Astrocyte of the spinal cord (primary cell): ENCODE measurements around the gene SPATA24.

ENCODE experiments used
- DNase-seq: peaks from one replicate; pipeline ENCODE4 v3.0.0; 2011; ENCODE audit warnings: low read depth, low spot score
- H3K4me3 ChIP-seq: 2 replicates; pipeline ENCODE4 v1.5.1; 2011; ENCODE audit warnings: low read depth, mild to moderate bottlenecking, low read length, moderate library complexity
- in situ Hi-C: cut with HindIII; loops from 2 replicates; pipeline ENCODE4 v1.10.0; 2017; ENCODE audit warnings: low sequenced_read_pairs
- TF ChIP-seq, protein P1 (sequence below): IDR thresholded peaks from 2 replicates; pipeline ENCODE4 v1.5.1; 2012; ENCODE audit warnings: low read depth, mild to moderate bottlenecking, low read length, inconsistent platforms

SPATA24 gene, protein sequence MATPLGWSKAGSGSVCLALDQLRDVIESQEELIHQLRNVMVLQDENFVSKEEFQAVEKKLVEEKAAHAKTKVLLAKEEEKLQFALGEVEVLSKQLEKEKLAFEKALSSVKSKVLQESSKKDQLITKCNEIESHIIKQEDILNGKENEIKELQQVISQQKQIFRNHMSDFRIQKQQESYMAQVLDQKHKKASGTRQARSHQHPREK

DNA sequence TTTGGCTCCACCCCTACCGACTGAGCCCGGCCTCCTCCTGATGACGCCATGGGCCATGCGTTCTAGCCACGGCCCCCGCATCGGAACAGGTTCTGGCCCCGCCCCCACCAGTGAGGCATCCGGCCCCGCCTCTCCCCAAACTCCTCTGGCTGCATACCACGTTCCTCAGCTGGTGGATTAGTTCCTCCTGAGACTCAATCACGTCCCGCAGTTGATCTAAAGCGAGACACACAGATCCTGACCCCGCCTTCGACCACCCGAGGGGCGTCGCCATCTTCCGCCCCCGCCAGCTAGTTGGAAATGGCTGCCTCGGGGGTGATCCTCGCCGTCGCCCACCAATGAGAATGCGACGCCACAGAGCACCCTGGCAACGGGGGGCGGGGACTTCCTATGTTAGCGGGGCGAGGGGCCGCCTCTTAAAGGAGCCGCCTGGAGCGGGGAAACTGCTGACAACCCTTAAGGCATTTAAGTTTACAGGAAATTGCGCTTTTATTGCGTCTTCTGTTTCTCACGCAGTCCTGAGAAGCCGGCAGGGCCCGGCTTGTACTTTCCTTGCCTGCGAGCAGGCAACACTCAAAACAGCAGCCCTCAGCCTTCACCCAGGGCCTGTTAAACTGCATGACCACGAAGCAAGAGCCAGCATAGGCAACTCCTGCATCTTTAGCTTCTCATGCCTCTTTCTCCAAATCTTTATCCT is at the start of gene SPATA24:
TSS of gene SPATA24 (minus strand) at position 303 of the 697 bp plus-strand sequence. CDS start at position 274, 29 bp downstream.
- peak; percentile 99 for DNase-seq
- TF ChIP-seq, protein P1, sequence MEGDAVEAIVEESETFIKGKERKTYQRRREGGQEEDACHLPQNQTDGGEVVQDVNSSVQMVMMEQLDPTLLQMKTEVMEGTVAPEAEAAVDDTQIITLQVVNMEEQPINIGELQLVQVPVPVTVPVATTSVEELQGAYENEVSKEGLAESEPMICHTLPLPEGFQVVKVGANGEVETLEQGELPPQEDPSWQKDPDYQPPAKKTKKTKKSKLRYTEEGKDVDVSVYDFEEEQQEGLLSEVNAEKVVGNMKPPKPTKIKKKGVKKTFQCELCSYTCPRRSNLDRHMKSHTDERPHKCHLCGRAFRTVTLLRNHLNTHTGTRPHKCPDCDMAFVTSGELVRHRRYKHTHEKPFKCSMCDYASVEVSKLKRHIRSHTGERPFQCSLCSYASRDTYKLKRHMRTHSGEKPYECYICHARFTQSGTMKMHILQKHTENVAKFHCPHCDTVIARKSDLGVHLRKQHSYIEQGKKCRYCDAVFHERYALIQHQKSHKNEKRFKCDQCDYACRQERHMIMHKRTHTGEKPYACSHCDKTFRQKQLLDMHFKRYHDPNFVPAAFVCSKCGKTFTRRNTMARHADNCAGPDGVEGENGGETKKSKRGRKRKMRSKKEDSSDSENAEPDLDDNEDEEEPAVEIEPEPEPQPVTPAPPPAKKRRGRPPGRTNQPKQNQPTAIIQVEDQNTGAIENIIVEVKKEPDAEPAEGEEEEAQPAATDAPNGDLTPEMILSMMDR: no peak
- peak within 1 kb of the TSS; percentile 63 for H3K4me3 ChIP-seq
- in situ Hi-C loops: loop anchor here (25.0 kb wide), 1 partner anchor 108 kb away; no protein-coding TSS in a partner anchor

DNA sequence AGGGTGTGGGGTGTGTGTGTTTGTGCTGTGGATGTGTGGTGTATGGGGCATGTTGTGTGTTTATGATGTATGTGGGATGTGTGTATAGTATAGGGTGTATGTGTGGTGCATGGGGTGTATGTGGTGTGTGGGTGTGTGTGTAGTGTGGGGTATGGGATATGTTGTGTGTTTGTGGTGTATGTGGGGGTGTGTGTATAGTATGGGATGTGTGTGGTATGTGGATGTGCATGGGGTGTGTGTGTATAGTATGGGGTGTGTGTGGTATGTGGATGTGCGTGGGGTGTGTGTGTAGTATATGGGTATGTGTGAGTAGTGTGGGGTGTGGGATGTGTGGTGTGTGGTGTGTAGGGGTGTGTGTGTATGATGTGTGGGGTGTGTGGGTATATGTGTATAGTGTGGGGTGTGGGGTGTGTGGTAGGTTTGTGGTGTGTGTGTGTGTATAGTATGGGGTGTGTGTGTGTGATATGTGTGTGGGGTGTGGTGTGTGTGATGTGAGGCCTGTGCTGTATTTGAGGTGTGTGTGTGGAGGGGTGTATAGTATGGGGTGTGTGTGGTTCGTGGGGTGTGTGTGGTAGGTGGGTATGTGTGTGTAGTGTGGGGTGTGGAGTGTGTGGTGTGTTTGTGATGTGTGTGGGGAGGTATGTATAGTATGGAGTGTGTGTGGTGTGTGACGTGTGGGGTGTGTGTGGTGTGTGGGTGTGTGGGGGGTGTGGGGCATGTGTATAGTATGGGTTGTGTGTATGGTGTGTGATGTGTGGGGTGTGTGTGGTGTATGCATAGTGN is 48.2 kb upstream of the SPATA24 start:
- in situ Hi-C loops: no loop called here
- TF ChIP-seq, protein P1: no peak
- DNase-seq: no peak
- H3K4me3 ChIP-seq: no peak overlapping the region

DNA sequence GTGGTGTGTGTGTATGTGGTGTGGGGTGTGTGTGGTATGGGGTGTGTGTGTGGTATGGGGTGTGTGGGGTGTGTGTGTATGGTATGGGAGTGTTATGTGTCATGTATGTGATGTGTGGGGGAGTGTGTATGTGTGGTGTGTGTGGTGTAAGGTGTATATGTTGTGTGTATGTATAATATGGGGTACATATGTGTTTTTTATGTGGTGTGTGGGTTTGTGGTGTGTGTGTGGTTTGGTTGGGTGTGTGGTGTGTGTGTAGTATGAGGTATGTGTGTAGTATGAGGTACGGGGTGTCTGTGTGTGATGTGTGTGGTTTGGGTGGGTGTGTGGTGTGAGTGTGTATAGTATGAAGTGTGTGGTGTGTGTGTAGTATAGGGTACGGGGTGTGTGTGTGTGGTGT is 47.3 kb upstream of the SPATA24 start:
- in situ Hi-C loops: no loop called here
- TF ChIP-seq, protein P1: no peak
- no peak for DNase-seq
- no peak overlapping the region for H3K4me3 ChIP-seq

DNA sequence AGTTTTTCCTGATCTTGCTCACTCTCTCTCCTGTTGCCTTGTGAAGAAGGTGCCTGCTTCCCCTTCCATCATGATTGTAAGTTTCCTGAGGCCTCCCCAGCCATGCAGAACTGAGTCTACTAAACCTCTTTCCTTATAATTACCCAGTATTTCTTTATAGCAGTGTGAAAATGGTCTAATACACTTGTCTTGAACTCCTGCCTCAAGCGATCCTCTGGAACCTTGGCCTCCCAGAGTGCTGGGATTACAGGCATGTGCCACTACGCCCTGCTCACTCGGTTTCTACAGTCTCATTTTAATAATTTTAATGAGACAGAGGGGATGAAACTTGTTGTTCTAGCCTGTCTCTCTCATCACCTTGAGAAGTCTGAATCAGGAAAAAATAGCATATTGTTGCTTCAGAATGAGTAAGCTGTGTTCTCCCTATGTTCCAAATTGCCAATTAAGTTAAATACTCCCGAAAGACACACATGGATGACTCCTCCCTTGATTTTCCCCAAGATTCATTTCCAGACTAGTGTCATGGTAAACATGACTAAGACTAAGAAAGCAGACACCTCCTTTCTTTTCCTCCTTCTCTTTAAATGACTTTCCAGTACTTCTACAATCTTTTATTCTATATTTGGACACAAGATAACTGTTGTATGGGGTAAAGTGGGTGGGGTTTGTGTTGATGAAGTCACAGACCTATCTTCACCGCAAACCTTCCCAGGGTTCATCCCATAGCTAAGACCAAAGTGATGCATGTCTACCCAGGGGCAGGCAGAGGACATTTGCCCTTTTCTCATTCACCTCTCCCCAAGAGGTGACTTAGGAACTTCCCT is 43.3 kb upstream of the SPATA24 start:
- TF ChIP-seq, protein P1: no peak
- in situ Hi-C loops: no loop called here
- H3K4me3 ChIP-seq: no peak overlapping the region
- DNase-seq: peak; percentile 17

DNA sequence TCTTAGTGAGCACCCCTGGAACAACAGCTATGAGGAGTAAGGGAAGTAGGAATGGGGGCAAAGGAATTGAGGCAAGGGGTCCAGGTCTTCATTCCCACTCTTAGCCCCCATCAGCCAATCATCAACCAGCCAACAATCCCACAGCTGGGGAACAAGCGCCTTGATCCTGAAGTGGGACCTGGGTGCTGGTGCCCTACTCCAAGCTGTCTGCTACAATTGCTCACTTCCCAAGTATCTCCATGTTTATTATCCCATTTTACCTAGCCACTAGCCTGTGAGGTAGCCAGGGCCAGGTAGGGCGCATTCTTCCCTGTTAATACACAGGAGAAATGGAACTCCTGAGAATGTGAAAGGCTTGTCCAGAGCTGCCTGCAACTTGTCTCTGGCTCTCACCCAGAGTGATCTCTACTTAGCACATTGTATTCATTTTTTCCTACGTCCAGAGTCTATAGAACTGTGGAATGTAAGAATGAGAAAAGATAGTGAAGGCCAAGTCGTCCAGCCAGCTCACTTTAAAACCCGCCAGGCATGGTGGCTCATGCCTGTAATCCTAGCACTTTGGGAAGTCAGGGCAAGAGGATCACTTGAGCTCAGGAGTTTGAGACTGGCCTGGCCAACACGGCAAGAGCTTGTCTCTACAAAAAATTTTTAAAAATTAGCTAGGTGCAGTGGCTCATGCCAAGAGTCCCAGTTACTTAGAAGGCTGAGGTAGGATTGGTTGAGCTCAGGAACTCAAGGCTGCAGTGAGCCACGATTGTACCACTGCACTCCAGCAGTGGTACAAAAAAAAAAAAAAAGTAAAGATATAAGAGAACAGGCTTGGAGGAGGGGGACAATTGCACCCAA is 41.7 kb upstream of the SPATA24 start:
- TF ChIP-seq, protein P1: no peak
- in situ Hi-C loops: no loop called here
- DNase-seq: peak; percentile 74
- no peak overlapping the region for H3K4me3 ChIP-seq
